Measurements from ENCODE around the gene TOR2A.

The TOR2A gene

DNA sequence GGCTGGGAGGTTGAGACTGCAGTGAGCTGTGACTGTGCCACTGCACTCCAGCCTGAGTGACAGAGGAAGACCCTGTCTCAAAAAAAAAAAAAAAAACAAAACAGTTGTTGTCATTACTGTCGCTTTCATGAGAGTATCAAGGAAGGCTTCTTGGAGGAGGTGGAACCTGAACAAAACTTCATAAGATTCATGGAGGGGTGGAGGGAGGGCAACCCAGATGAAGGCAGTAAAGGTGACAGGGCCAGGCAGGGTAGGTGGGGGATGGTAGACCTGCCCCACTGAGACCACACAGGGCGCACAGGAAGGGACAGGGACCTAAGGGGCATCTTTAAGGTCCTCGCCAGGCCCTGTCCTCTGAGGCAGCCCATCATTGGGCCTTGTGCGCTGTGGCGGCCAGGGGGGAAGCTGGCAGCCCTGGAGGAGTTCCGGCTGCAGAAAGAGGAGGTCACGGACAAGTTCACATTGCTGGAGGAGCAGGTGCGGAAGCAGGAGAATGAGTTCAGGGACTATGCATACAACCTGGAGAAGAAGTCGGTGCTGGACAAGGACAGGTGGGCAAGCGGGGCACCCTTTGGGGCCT is 24.8 kb downstream of the TOR2A start:
- Histone ChIP-seq H3K27me3 (ENCODE audit: low read depth, low read length) (no peaks in the 10 kb centered on the region), H3K79me2 (ENCODE audit: low read length) (no peaks in the 10 kb centered on the region), H4K20me1 (ENCODE audit: insufficient read depth, low read length) (no peaks in the 10 kb centered on the region; the same call in 1 of the 2 replicates), H2AFZ (ENCODE audit: low read depth, low read length) (no peak overlapping the region), H3K36me3 (replicated peaks; ENCODE audit: low read depth, low read length) (no peaks in the 10 kb centered on the region), H3K4me1 (ENCODE audit: low read length) (peaks cover 4% of the 10 kb centered on the region), H3K27ac (ENCODE audit: low read length) (no peak overlapping the region), H3K4me3 (ENCODE audit: low read length) (no peak overlapping the region), H3K9ac (ENCODE audit: low read length) (no peak overlapping the region), H3K4me2 (ENCODE audit: low read length) (no peak overlapping the region), H3K9me3 (ENCODE audit: insufficient read depth, low read length) (no peaks in the 10 kb centered on the region)
- TF ChIP-seq EZH2phosphoT487 (IDR thresholded peaks at IDR 0.05; ENCODE audit: low read depth) (no peak), CTCF (IDR thresholded peaks at IDR 0.05; ENCODE audit: low read depth, low read length) (no peak)

DNA sequence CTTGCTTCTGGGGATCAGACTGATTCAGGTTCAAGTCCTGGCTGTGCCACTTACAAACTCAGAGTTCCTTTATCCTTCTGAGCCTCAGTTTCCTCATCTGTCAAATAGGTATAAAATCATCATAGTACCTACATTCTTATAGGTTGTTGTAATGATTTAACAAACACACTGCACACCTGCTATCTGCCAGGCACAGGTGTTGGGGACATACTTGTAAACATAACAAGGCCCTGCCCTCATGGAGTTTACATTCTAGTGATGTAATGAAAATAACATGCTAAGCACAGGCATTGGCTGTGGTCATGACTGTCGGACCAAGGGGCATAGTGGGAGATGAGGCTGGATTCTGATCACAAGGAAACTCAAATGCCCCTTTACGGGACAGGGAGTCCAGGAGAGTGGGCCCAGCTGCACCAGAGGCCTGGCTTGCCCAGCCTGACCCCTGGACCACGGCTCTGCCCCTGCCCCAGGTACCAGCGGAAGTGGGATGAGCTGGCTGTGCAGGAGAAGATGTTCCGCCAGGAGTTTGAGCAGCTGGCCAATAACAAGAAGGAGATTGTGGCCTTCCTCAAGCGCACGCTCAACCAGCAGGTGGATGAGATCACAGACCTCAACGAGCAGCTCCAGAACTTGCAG is 26.0 kb downstream of the TOR2A start:
- no peaks in the 10 kb centered on the region for H3K79me2 ChIP-seq (ENCODE audit: low read length)
- H2AFZ ChIP-seq (ENCODE audit: low read depth, low read length), result no peak overlapping the region
- no peaks in the 10 kb centered on the region; the same call in 1 of the 2 replicates for H4K20me1 ChIP-seq (ENCODE audit: insufficient read depth, low read length)
- H3K36me3 ChIP-seq (replicated peaks; ENCODE audit: low read depth, low read length), result no peaks in the 10 kb centered on the region
- no peaks in the 10 kb centered on the region for H3K27me3 ChIP-seq (ENCODE audit: low read depth, low read length)
- H3K4me1 ChIP-seq (ENCODE audit: low read length), result no peaks in the 10 kb centered on the region
- no peak overlapping the region for H3K4me2 ChIP-seq (ENCODE audit: low read length)
- TF ChIP-seq CTCF (IDR thresholded peaks at IDR 0.05; ENCODE audit: low read depth, low read length) (no peak), EZH2phosphoT487 (IDR thresholded peaks at IDR 0.05; ENCODE audit: low read depth) (no peak)
- no peak overlapping the region for H3K4me3 ChIP-seq (ENCODE audit: low read length)
- no peak overlapping the region for H3K27ac ChIP-seq (ENCODE audit: low read length)
- H3K9ac ChIP-seq (ENCODE audit: low read length), result no peak overlapping the region
- no peaks in the 10 kb centered on the region for H3K9me3 ChIP-seq (ENCODE audit: insufficient read depth, low read length)

DNA sequence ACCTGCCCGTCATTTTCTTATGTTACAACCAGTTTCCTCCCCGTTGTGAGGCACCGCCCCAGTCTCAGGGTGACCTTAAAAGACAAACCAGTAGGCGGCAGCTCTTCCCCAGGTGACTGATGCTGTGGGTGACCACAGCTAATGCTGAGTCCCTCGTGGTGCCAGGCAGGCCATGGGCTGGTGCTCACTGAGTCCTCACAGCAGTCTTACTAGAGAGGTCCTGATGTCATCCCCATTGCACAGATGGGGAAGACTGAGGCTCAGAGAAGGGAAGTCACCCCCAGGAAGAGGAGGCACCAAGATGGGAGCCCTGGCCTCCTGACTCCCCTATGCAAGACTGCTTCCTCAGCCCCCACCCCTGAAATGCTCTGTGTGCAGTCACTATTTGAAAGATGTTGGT is 27.3 kb downstream of the TOR2A start:
- no peaks in the 10 kb centered on the region for H3K36me3 ChIP-seq (replicated peaks; ENCODE audit: low read depth, low read length)
- H3K4me2 ChIP-seq (ENCODE audit: low read length), result no peak overlapping the region
- no peaks in the 10 kb centered on the region for H3K4me1 ChIP-seq (ENCODE audit: low read length)
- no peak overlapping the region for H2AFZ ChIP-seq (ENCODE audit: low read depth, low read length)
- H3K27me3 ChIP-seq (ENCODE audit: low read depth, low read length), result no peaks in the 10 kb centered on the region
- no peaks in the 10 kb centered on the region for H4K20me1 ChIP-seq (ENCODE audit: insufficient read depth, low read length)
- H3K4me3 ChIP-seq (ENCODE audit: low read length), result no peak overlapping the region
- H3K79me2 ChIP-seq (ENCODE audit: low read length), result no peaks in the 10 kb centered on the region
- TF ChIP-seq EZH2phosphoT487 (IDR thresholded peaks at IDR 0.05; ENCODE audit: low read depth), result no peak
- peak; percentile 42 for TF ChIP-seq CTCF (IDR thresholded peaks at IDR 0.05; ENCODE audit: low read depth, low read length)
- H3K9ac ChIP-seq (ENCODE audit: low read length), result no peak overlapping the region
- H3K27ac ChIP-seq (ENCODE audit: low read length), result no peak overlapping the region
- H3K9me3 ChIP-seq (ENCODE audit: insufficient read depth, low read length), result no peaks in the 10 kb centered on the region

- H3K27ac ChIP-seq (ENCODE audit: low read length), result no peak within 1 kb of the TSS
- H3K4me2 ChIP-seq (ENCODE audit: low read length), result 0 out of 2 replicates have a peak within 1 kb of the TSS, but pooled peaks have one; percentile 12
- no peaks in the 10 kb centered on the region for H4K20me1 ChIP-seq (ENCODE audit: insufficient read depth, low read length)
- H3K79me2 ChIP-seq (ENCODE audit: low read length), result no peaks in the 10 kb centered on the region
- H3K27me3 ChIP-seq (ENCODE audit: low read depth, low read length), result no peaks in the 10 kb centered on the region
- H3K36me3 ChIP-seq (replicated peaks; ENCODE audit: low read depth, low read length), result no peaks in the 10 kb centered on the region
- no peak within 1 kb of the TSS for H3K9ac ChIP-seq (ENCODE audit: low read length)
- no peak within 1 kb of the TSS for H2AFZ ChIP-seq (ENCODE audit: low read depth, low read length)
- no peaks in the 10 kb centered on the region for H3K4me1 ChIP-seq (ENCODE audit: low read length)
- no peak within 1 kb of the TSS for H3K4me3 ChIP-seq (ENCODE audit: low read length)
- no peak for TF ChIP-seq CTCF (IDR thresholded peaks at IDR 0.05; ENCODE audit: low read depth, low read length)
- no peaks in the 10 kb centered on the region for H3K9me3 ChIP-seq (ENCODE audit: insufficient read depth, low read length)
These were observed 28.3 kb downstream of the TOR2A start, which contains the start of gene CFAP157 for GRCh38 chr9:127706836-127707241. Gene CFAP157 (plus strand): TSS chr9:127706988. CDS start chr9:127707032, 44 bp downstream.

All from OCI-LY3 (cell line).